HepG2 (cell line): ENCODE results near the gene AKT3. TPM values are rescaled to one million over a fixed set of nuclear protein-coding genes. Genes with fewer than 3 reads are reported as not detected.

Source experiments
- ATAC-seq: fragments of 200-7000 bp; cut with Tn5 transposase; 3 replicates; pipeline ENCODE4 v1.9.1; 2020; ENCODE audit warnings: mild to moderate bottlenecking, moderate library complexity
- BruUV-seq: library from RNA; stranded (reverse); fragments of 400-500 nt; replicated peaks from 2 replicates; lab custom pipeline; 2021; lab: Mats Ljungman, UMichigan
- CTCF ChIA-PET: fragments of 300-600 bp; formaldehyde crosslinking; extraction: SDS; loops from one replicate; lab custom pipeline; 2021; ENCODE audit warnings: low total read pairs, inconsistent platforms, low intra/inter-chr PET ratio; lab: Yijun Ruan, JAX
- POLR2A ChIA-PET: fragments of 350-600 bp; sonication (Branson Sonifier 250); formaldehyde crosslinking; loops from one replicate; lab custom pipeline; 2020; ENCODE audit warnings: antibody characterized with exemption, inconsistent platforms; lab: Yijun Ruan, JAX
- DNase-seq: peaks from one replicate; pipeline ENCODE4 v3.0.0-alpha.2; 2015; ENCODE audit warnings: low spot score
- FAIRE-seq: peaks from 3 replicates; lab custom pipeline; 2011; peaks lifted over from hg19 to GRCh38; lab: Jason Lieb, UNC
- H2AFZ ChIP-seq: one replicate; pipeline ENCODE4 v1.6.1; 2011; ENCODE audit warnings: low read length, inconsistent platforms
- H3K27ac ChIP-seq: fragments of 300-600 bp; 3 replicates; pipeline ENCODE4 v1.8.0; 2011; ENCODE audit warnings: mixed run types, mild to moderate bottlenecking, mixed read lengths, low read length, inconsistent platforms; ENCODE audit not compliant: insufficient read depth; ENCODE audit errors: extremely low read length
- H3K27me3 ChIP-seq, 2 experiments: fragments of 200-600 bp in 1 of 2; 2 replicates in 1 of 2; 3 replicates in 1 of 2; pipeline versions ENCODE4 v1.6.0 to v1.8.0; 2011; ENCODE audit warnings: low read length in 2 of 2, mild to moderate bottlenecking in 2 of 2, moderate library complexity in 2 of 2, inconsistent platforms in 1 of 2; ENCODE audit not compliant: insufficient read depth in 2 of 2, control insufficient read depth in 1 of 2
- H3K36me3 ChIP-seq, 2 experiments: fragments of 200-600 bp in 1 of 2; replicated peaks in 1 of 2; 2 replicates in 1 of 2; 3 replicates in 1 of 2; pipeline versions ENCODE4 v1.5.1 to v1.8.0; 2011; ENCODE audit warnings: low read length in 2 of 2, inconsistent platforms in 1 of 2; ENCODE audit not compliant: insufficient read depth in 2 of 2, control insufficient read depth in 1 of 2
- H3K4me1 ChIP-seq: 2 replicates; pipeline ENCODE4 v1.5.1; 2012; ENCODE audit warnings: low read length, inconsistent platforms; ENCODE audit not compliant: insufficient read depth
- H3K4me2 ChIP-seq: 2 replicates; pipeline ENCODE4 v1.6.0; 2011; ENCODE audit warnings: low read depth, low read length, inconsistent platforms
- H3K4me3 ChIP-seq, 3 experiments: fragments of 200-600 bp in 1 of 3; sonication (generic), shearing (Covaris generic) in 1 of 3; replicated peaks in 1 of 3; 2 replicates each; pipeline ENCODE4 v1.5.1; 2011 to 2016; ENCODE audit warnings: low read length in 3 of 3, inconsistent platforms in 2 of 3, low read depth in 2 of 3, mild to moderate bottlenecking in 2 of 3, control low read depth in 1 of 3, mixed read lengths in 1 of 3; ENCODE audit not compliant: insufficient read depth in 1 of 3
- H3K79me2 ChIP-seq: one replicate; pipeline ENCODE4 v1.6.1; 2011; ENCODE audit warnings: low read length, inconsistent platforms; ENCODE audit not compliant: insufficient read depth
- H3K9ac ChIP-seq: 2 replicates; pipeline ENCODE4 v1.6.0; 2011; ENCODE audit warnings: mild to moderate bottlenecking, low read depth, low read length, inconsistent platforms; ENCODE audit not compliant: insufficient read depth
- H3K9me3 ChIP-seq: 2 replicates; pipeline ENCODE4 v1.5.1; 2012; ENCODE audit warnings: mild to moderate bottlenecking, low read length
- H4K20me1 ChIP-seq: 2 replicates; pipeline ENCODE4 v1.6.0; 2011; ENCODE audit warnings: inconsistent platforms, mild to moderate bottlenecking, low read length, moderate library complexity; ENCODE audit not compliant: insufficient read depth
- CBFB ChIP-seq: sonication (generic); formaldehyde crosslinking; IDR thresholded peaks from 2 replicates; pipeline ENCODE4 v1.4.0; 2020; ENCODE audit warnings: missing genetic modification reagents
- HBP1 ChIP-seq: IDR thresholded peaks from 2 replicates; pipeline ENCODE4 v1.6.1; 2016; ENCODE audit warnings: low read depth, control low read depth
- NFIC ChIP-seq: IDR thresholded peaks from 2 replicates; pipeline ENCODE4 v1.6.1; 2012; ENCODE audit warnings: mild to moderate bottlenecking, low read length, inconsistent platforms
- POLR2AphosphoS5 ChIP-seq: IDR thresholded peaks from 2 replicates; pipeline ENCODE4 v1.6.1; 2012; ENCODE audit warnings: low read depth, low read length
- SOX6 ChIP-seq, 2 experiments: fragments of 450-650 bp in 1 of 2; sonication (generic) in 1 of 2; formaldehyde crosslinking in 1 of 2; IDR thresholded peaks; 2 replicates each; pipeline versions ENCODE4 v1.4.0 to v1.6.1; 2017 to 2020; ENCODE audit warnings: antibody characterized with exemption in 1 of 2, mild to moderate bottlenecking in 1 of 2, missing genetic modification reagents in 1 of 2
- SP140L ChIP-seq: sonication (generic); formaldehyde crosslinking; IDR thresholded peaks from 2 replicates; pipeline ENCODE4 v1.4.0; 2020; ENCODE audit warnings: missing genetic modification reagents, borderline replicate concordance
- SRF ChIP-seq: IDR thresholded peaks from 2 replicates; pipeline ENCODE4 v1.6.1; 2011; ENCODE audit warnings: mild to moderate bottlenecking, low read depth, low read length, moderate library complexity
- TGIF2 ChIP-seq: IDR thresholded peaks from 2 replicates; pipeline ENCODE4 v1.6.1; 2016; ENCODE audit warnings: control low read depth, missing compliant biosample characterization
- ZNF180 ChIP-seq: sonication (generic); formaldehyde crosslinking; IDR thresholded peaks from 2 replicates; pipeline ENCODE4 v1.4.0; 2020; ENCODE audit warnings: low read depth, missing genetic modification reagents, borderline replicate concordance
- ZNF510 ChIP-seq: sonication (generic); formaldehyde crosslinking; IDR thresholded peaks from 2 replicates; pipeline ENCODE4 v1.4.0; 2020; ENCODE audit warnings: low read depth, mild to moderate bottlenecking, missing genetic modification reagents
- WGBS: methylation state at CpG from one replicate; pipeline ENCODE4 v1.1.6; 2017; ENCODE audit warnings: low lambda C conversion rate; 5-methylcytosine and 5-hydroxymethylcytosine counted together
- in situ Hi-C: cut with HindIII; loops from 2 replicates; pipeline ENCODE4 v1.10.0; 2017; ENCODE audit warnings: low pct_unique_long_range_greater_than_20kb; ENCODE audit not compliant: extremely low pct_ligation_motif_present
- intact Hi-C: fragments of 100-400 bp; cut with micrococcal nuclease; formaldehyde crosslinking; loops from one replicate; pipeline ENCODE4 v1.10.0; 2022; ENCODE audit not compliant: unreplicated experiment
- polyA plus RNA-seq, 8 experiments: library from polyadenylated mRNA; depleted of rRNA in 3 of 8; stranded (reverse) in 7 of 8; unstranded in 1 of 8; fragments of >200 nt; fragmentation: Illumina TruSeq in 4 of 8; extraction: Trizol in 4 of 8; gene quantifications; 2 replicates each; pipeline versions ENCODE4 v1.2.1 to v1.2.3, GENCODE V29; 2011 to 2016; ENCODE audit warnings: low read depth in 4 of 8, missing spikeins in 1 of 8, mixed read lengths in 1 of 8; ENCODE audit not compliant: insufficient read depth in 1 of 8
- total RNA-seq, 5 experiments: library from RNA; depleted of rRNA; stranded (reverse); fragments of >200 nt; fragmentation: Illumina TruSeq; extraction: Trizol; gene quantifications; 2 replicates each; pipeline ENCODE4 v1.2.3, GENCODE V29; 2016; ENCODE audit warnings: low read depth in 1 of 5

AKT3 gene
- total and polyA plus RNA-seq, 2 of the 13 experiments (the other 11 are each of a cell fraction or from before 2014, with no cell fraction given): 0.07 TPM

- TF ChIP-seq ZNF510 (CRISPR knock-in tag): no peak
- no peak for TF ChIP-seq SOX6 (IDR thresholded peaks at IDR 0.05)
- no peak for TF ChIP-seq SOX6 (CRISPR knock-in tag; IDR thresholded peaks at IDR 0.05)
- TF ChIP-seq CBFB (CRISPR knock-in tag): no peak
- no peak for TF ChIP-seq TGIF2 (CRISPR knock-in tag)
- TF ChIP-seq POLR2AphosphoS5: no peak
- no peak for TF ChIP-seq SP140L (CRISPR knock-in tag)
- TF ChIP-seq NFIC: no peak
- TF ChIP-seq ZNF180 (CRISPR knock-in tag): no peak
- TF ChIP-seq SRF: no peak
- TF ChIP-seq HBP1 (CRISPR knock-in tag): no peak
- ChIA-PET POLR2A (no interaction called here), CTCF (no interaction called here)
- Histone ChIP-seq H3K36me3 (no peaks in the 10 kb centered on the region), H3K9ac (no peak overlapping the region), H3K27me3 (no peaks in the 10 kb centered on the region), H3K4me2 (no peak overlapping the region), H2AFZ (no peak overlapping the region), H3K9me3 (no peaks in the 10 kb centered on the region), H3K27ac (no peak overlapping the region), H3K79me2 (no peaks in the 10 kb centered on the region), H3K4me3 (no peak overlapping the region), H3K4me1 (no peaks in the 10 kb centered on the region), H4K20me1 (no peaks in the 10 kb centered on the region)
- in situ Hi-C loops (no loop called here), intact Hi-C loops (loop anchor here (10.0 kb wide), 1 partner anchor 190 kb away; no protein-coding TSS in a partner anchor)
- no peak for DNase-seq
- 16% methylated on average over 4 of the region's 4 CpGs for WGBS
- no peak for FAIRE-seq
- BruUV-seq: no TSS peak
- no peak for ATAC-seq
Measured at GRCh38 chr1:243554686-243555085, 295.4 kb downstream of the AKT3 start.
